ENCODE results near the gene WDR27.

Gene WDR27

DNA sequence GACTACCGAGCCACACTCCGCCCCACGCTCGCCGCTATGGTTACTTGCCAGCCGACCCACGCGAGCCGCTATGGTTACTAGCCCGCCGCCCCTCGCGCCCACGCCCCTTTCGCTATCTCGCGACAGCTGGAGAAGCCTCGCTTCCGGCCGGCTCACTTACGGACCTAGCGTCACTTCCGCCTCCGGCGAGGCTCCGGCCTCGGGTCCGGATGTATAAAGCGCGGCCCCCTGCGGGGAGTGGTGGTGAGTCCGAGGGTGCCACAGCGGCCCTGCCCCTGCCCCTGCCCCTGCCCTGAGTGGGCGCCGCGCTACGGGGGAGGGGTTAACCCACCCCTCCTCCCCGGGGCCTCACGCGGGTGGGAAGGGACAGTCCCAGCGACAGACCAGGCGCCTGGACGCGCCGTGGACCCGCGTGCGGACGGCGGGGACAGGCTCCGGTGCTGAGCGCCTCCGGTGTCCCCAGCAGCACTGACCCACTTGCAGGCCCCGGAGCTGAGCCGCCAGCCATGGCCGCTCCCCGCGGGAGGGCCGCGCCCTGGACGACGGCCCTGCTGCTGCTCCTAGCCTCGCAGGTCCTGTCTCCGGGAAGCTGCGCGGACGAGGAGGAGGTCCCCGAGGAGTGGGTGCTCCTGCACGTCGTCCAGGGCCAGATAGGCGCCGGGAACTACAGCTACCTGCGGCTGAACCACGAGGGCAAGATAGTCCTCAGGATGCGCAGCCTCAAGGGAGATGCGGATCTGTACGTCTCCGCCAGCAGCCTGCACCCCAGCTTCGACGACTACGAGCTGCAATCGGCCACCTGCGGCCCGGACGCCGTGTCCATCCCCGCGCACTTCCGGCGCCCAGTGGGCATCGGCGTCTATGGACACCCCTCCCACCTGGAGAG, at the start of gene WDR27, which contains the start of gene C6orf120:
WDR27 (minus strand) TSS at position 76 of the 886 bp plus-strand sequence. CDS start 13,024 bp downstream, outside the sequence.
C6orf120 (plus strand) TSS at position 173 of the 886 bp plus-strand sequence; CDS start at position 507, 334 bp downstream.
- DNase-seq (ENCODE audit: low read depth): peak; percentile 99

DNA sequence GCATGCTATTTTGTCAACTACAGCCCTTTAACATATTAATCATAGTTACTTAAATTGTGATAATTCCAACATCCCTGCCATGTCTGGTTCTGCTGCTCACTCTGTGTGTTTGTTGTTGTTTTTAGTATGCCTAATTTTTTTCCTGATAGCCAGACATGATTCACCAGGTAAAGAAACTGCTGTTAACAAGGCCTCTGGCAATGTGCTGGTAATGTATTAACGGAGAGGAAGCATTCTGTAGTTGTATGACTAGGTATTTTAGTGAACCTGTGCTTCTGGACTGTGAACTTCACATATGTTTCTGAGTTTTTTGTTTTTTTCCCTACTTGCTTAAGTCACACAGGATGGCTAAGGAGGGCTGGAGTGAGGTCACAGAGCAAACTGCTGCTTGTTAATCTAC, 44.7 kb upstream of the WDR27 start:
- DNase-seq (ENCODE audit: low read depth): no peak

DNA sequence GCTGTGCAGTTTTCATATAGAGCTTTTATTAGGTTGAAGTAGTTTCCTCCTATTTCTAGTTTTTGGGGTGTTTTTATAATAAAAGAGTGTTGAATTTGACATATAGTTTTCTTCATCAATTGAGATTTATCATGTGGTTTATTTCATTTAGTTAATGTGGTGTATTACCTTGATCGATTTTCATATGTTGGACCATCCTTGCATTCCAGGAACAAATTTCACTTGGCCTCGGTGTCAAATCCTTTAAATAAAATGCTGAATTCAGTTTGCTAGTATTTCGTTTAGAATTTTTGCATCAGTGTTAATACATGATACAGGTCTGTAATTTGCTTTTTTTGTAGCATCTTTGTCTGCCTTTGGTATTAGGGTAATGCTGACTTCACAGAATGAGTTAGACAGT, 43.6 kb upstream of the WDR27 start:
- no peak for DNase-seq (ENCODE audit: low read depth)

DNA sequence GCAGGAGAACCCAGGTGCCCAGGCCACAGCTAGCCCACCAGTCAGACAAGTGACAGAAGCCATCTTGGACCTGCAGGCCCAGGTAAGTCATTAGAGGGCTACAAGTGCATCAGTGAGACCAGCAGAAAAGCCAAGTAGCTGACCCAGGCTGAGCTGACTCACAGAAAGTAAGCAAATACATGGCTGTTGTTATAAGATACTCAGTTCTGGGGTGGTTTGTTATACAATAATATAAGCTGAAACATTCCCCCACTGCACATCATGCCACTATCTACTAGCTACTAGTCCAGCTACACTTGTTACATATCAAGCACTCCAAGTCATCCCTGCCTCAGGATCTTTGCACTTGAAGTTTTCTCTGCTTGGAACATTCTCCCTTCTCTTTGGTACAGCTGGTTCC, 39.5 kb upstream of the WDR27 start:
- DNase-seq (ENCODE audit: low read depth): no peak

DNA sequence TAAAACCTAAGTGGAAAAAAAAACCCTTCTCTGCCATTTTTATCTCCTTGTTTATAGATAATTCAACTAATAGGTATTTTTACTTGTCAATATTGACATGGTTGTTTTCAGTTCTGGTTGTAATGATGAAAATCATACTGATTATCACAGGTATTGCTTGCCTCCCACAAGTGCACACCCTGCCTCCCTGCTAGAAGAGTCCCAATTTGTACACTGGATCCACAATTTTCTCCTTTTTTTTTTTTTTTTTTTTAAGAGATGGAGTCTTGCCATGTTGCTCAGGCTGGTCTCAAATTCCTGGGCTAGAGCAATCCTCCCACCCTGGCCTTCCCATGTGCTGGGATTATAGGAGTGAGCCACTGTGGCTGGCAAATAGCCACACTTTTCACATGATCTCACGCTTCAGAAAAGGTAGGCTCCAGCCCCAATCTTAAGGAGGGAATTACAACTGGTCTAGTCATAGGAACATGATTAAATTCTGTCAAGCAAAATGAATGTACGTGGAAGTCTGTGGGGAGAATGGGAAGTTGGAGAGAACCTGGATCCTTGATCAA, 37.2 kb upstream of the WDR27 start:
- DNase-seq (ENCODE audit: low read depth): no peak

DNA sequence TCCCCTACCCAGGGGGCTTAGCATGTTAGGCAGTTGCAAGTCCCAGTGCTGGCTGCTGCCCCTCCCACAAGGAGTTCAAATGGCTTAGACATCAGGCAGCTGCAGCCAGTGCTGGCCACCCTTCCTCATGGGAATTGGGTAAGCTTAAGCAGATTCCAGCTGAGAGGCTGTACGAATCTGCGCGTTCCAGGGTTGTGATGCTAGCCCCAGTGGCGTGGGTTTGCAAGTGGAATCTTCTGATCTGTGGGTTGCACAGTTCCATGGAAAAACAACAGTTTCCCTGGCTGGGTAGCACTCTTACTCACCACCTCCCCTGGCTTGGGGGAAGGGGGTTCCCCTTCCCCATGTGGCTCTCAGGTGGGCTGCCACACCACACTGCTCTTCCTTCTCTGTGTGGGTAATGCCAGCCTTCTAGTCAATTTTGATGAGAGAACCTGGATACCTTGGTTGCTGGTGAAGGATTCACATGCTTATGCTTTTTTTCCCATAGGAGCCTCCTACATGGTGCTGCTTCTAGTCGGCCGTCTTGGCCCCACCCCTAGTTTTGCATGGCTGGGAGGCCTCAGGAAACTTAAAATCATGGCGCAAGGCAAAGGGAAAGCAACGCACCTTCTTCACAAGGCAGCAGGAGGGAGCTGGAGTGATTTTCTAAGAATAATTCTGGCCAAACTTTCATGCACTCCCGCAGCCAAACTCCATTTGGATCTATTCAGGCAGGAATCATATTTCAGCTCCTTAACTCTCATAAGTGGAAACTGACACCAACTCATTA, 36.6 kb upstream of the WDR27 start:
- no peak for DNase-seq (ENCODE audit: low read depth)

DNA sequence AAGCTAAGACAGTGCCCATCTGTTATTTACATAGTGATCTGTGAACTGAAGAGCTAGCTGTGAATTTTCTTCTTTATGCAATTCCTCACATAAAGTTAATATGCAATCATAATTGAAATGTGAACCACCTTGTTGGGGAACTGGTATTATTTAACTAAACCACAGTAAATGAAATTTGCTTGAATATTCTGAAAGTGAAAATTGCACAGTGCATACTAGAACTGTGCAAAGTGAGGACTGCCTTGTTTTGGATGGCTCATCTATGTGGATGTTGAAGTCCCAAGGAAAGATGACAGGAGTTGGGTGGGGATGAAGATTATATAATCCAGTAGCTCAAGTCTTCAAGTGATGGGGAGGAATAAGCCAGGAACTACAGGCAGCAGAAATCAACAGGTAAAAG, 28.1 kb upstream of the WDR27 start:
- DNase-seq (ENCODE audit: low read depth): no peak

DNA sequence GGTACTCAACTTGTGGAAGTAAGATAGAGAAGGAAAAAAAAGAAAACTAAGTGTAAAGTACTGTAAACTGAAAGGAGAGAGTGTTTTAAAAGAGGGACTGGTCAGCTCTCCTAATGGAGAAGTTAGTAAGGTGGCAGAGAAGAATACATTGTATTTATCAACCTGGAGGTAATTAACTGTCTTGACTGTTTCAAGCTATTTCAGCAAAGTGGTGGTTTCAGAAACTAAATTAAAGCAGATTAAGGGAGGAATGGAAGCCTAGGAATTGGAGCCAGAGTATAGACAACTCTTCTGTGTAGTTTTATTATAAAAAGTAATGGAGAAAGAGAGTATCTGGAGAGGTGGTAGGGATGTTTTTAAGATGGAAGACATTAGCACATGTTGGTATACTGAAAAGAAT, 25.1 kb upstream of the WDR27 start:
- no peak for DNase-seq (ENCODE audit: low read depth)

DNA sequence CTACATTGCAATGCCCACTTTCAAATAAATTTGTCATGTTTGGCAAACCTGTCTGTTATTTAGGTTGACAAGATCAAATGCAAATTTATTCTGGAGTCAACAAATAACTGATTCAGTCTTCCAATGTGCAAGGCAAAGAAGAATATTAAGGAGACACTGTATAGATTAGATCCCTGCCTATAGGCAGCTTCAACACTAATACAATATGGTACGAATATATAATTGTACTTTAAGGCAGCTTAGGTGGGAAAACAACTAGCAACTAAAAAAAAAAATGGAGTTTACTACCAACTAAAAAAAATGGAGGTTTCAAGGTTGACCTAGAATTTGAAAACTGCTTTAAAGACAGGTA, 24.2 kb upstream of the WDR27 start:
- no peak for DNase-seq (ENCODE audit: low read depth)

DNA sequence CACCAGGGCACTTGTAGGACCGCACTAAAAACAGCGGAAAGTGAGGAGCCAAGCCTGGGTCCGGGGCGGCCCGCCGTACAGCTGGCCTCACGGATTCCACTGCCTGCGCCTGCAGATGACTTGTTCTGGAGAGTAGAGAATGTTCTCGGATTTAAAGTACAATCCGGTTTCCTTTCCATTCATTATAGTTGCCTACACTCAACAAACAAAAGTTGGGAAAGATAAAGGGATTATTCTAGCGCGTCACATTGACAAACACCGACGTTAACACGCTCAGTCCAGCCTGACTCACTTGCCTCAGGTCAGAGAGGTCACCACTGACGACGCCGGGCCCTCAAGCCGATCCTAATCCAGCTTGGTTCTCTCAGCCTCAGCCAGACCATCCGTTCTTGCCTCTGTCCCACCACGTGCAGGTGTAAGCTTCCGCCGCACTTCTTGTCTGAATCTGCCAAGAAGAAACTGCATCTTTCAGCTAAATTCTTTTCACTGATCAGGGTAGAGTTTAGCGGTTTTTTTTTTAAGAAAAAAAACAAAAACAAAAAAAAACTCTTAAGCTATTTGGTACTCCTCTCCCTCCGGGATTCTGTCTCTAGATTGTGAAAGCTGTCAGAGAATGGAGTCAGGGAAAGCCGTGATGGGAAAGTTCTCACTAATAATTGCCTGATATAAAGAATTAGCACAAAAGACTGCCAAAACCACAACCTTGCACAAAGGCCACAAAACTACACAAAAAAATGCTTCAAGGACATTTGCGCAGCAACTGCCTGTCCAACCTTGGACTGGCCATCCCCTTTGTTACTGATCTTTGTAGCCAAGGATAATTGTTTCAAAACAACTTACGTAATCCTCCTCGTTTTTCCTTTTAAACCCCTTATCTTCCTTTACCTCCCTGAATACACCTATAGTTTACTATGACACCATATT, 23.6 kb upstream of the WDR27 start:
- DNase-seq (ENCODE audit: low read depth): no peak

DNA sequence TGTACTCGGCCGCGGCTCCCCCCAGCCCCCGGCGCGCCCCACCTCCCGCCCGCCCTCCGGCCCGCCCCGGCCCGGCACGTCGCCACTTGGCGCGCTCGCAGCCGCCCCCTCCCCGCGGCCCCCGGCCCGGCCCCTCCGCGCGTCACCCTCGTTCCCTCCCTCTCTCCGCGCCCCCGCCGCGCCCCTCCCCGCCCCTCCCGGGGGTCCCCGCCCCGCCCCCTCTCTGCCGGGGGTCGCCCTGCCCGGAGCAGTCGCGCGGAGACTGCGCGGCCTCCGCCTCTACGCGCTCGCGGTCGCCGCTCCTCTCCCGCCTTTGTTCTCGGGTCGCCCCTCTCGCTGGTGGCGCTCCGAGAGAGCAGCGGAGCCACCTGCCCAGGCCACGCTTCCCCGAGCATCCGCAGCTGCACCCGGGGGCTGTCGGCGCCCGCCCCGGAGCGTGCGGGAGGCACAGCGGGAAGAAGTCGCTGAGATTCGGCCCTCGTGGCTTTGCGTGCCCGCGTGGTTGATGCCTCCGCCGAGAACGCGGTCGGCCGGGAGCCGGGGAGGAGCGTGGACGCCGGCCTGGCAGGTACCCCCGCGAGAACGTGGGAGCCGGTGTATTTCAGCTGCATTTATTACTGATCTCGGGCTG, 22.8 kb upstream of the WDR27 start, which contains the start of gene PHF10:
PHF10 (minus strand) TSS at position 7 of the 631 bp plus-strand sequence. CDS start 569 bp downstream, outside the sequence.
- peak; percentile 63 for DNase-seq (ENCODE audit: low read depth)

DNA sequence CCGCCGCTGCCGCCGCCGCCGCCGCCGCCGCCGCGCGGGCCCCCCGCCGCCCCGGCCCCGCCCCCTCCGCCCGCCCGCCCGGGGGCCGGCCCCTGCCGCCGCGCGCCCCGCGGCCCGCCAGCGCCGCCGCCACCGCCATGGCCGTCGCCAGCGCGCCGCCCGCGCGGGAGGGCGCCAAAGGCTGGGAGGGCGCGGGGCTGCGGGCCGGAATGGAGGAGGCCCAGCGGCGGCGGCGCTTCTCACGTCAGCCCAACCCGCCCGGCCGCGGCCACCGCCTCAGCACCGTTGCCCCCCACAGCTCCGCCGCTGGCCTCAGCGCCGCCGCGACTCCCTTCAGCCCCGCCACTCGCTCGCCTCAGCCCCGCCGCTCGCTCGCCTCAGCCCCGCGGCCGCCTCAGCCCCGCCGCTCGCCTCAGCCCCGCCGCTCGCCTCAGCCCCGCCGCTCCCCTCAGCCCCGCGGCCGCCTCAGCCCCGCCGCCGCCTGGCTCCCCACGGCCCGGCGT, 22.2 kb upstream of the WDR27 start:
- peak; percentile 37 for DNase-seq (ENCODE audit: low read depth)

DNA sequence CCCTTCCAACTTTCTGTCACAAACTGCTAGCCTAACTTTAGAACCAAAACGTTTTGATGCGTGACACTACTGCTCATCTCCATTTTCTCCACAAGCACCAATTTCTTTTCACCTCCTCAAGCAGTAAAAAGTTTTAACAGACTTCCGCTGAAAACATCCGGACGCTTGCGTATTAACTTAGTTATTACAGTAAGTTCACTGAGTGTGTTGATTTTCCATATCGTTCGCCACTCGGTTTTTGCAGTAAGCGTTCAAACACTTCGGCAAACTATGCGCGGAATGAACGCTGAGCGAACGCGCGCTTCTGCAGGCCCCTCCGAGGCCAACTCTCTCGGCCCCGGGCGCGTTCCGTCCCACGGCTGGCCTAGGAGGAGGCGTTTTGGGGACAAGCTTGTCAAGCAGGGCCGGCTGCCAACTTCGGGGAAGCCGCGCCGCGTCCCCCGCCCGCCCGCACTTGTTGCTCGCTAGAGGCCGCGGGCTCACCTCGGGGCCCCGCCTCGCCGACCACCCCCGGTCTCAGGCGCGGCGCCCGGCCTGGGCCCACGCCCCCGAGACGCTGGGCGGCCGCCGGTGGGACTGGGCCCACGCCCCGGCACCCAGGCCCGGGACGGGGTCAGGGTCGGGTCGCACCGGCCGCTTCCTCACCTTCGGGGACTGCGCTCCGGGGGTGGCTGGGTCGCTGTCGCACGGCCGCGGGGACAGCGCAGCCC, 21.5 kb upstream of the WDR27 start:
- peak; percentile 61 for DNase-seq (ENCODE audit: low read depth)

DNA sequence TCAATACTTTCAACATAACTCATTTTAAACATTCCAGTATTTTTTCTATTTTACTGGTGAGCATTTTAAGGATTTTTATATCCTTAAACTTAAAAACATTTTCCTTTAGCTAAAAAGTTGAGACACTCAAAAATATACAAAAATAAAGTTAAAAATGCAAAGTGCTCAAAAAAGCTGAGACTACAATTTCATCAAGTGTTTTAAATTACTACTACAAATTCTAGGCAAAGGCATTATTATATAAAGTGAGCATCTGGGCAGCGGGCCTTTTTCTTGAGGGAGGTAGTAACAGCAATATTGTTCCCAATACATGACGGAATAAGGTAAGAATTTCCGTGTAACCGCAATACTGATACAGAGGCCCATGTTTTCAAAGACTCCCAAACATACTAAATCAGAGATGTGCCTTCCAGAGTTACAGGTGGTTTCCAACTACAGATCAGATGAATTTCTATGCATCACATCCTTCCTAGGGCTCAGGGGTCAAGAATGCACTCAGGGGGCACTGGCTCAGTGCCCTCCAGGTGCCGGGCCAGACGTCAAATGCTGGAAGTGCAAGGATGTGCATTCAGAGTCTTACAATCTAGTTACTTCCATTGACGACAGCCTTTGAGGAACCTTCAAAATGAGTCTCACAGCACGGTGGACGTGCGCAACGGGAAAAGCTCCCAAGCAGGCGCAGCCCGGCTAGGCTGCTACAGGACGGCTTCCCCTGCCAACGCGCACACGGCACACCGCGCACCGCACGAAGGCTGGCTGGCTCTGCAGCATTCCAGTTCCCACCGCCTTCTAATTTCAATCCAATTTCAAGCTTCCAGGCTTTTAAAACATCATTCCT, 20.8 kb upstream of the WDR27 start:
- no peak for DNase-seq (ENCODE audit: low read depth)

DNA sequence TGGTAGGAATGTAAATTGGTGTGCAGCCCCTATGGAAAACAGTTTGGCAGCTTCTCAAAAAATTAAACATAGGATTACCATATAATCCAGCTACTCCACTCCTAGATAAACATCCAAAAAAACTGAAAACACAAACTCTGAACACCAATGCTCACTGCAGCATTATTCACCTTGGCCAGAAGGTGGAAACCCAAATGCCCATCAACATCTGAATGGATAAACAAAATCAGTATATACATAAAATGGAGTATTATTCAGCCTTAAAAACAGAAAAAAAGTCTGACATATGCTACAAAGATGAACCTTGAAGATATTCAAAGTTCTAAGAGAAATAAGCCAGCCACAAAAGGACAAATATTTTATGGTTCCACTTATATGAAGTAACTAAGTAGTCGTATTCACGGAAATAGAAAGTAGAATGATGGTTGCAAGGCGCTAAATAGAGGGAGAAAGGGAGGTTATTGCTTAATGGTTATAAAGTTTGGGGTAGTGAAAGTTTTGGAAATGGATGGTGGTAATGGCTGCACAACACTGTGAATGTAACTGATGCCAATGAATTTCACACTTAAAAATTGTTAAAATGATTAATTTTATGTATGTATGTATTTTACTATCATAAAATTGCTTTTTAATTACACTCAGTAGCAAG, 18.5 kb upstream of the WDR27 start:
- no peak for DNase-seq (ENCODE audit: low read depth)

DNA sequence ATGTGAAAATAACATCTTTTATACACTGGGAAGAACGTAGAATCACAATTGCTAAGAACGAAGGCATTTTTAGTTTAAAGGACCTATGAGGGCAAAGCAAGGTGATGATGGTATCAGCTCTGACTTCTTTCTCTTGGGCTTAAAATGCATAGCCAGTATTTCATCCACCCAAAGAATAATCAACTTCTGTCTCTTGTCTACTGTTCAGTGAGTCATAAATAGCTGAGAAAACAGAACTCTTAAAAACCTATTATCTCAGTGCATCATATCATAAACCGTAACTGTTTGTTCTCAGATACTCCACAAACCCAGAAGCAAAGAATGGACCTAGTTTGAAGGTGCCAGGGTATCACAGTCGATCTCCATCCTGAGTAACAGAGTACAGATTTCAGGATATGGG, 17.3 kb upstream of the WDR27 start:
- no peak for DNase-seq (ENCODE audit: low read depth)

DNA sequence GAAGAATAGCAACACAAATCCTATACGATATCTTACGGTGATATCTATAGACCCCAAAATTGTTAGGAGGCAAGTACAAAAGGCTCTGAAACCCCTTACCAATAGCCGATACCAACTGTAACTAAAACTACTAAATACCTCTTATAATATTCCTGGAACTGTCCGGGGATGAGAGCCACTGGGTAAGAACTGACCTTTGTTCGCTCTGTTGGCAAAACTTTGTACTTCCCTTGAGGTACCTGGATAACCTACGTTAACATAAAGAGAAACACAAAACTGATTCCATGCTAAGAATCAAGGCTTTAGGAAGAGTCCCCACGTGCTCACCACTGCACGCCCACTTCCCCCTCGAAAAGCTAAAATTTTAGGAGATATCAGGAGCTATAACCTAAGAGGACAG, 12.8 kb upstream of the WDR27 start:
- no peak for DNase-seq (ENCODE audit: low read depth)

DNA sequence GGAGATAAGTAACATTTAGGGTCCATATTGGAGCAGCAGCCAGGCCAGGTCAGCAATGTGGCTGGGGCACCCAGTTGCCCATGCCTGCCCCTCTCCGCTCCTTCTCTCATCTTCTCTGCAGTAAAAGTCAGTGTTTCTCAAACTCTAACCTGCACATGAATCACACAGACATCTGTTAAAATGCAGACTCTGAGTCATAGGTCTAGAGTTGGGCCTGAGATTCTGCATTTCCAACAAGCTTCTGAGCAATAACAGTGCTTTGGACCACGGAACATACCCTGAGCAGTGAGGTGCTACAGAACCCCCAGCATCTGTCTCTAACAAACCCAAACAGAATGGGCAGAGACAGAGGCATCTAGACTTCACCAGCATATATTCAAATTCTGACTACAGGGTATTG, 12.3 kb upstream of the WDR27 start:
- no peak for DNase-seq (ENCODE audit: low read depth)

DNA sequence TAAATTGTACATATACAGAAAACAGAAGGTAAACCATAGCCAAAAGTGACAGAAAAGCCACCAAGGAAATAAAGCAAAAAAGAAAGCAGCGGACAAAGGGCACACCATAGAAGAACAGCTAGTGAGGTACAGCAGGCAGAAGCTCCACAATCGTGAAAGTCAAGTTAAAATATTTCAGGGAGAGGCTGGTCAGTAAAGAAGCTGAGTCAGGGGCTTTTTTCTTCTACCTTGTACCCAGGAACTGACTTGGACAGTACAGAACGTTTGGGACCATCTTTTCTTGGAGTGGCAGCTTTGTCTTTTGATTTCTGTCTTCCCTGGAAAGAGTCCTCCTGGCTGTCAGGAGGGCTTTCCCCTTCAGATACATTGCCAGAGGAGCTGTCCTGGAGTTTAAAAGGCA, 8.2 kb upstream of the WDR27 start:
- DNase-seq (ENCODE audit: low read depth): no peak

Data from activated T-helper 9 cell treated with anti-CD3 and anti-CD28 coated beads, Interleukin-2, amount 50 U/mL, for 16 hours (primary cell).